ENCODE measurements around the gene MARVELD2.
"Not testable (repeated sequence)": the region's sequence is repeated elsewhere in the genome, so short reads cannot be mapped to it uniquely, and the experiment has no call there.

The MARVELD2 gene

GRCh38 chr5:69467442-69468225 lies 52.7 kb downstream of the MARVELD2 start:
- CTCF ChIA-PET, result no interaction called here
- no peak overlapping the region for H3K27ac ChIP-seq
- POLR2A ChIA-PET (ENCODE audit: low non-redundant PET), result no interaction called here
- DNase-seq (ENCODE audit: low spot score), result no peak
- no peak for TF ChIP-seq CTCF (conservative IDR thresholded peaks at IDR 0.05; ENCODE audit: low read depth)

DNA sequence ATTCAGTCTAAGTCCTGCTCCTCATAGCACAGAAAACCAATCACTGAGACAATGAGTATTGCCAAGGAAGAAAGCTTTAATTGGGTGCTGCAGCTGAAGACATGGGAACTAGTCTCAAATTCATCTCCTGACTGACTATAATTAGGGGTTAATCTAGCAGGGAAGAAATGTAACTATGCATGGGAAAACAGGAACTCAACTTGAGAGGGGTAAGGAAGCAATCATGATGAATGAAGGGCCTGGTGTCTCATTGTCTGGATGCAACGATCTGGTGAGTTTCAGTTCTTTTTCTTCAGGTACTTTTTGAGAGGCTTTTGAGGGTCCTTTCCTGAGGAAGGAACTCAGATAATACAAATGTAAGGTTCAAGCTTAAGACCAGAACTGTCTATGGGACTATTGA lies 53.7 kb downstream of the MARVELD2 start:
- ChIA-PET CTCF (interaction anchor here (0.6 kb wide), 1 partner anchor 10 kb away, joined by 4 read pairs; no protein-coding TSS in a partner anchor), POLR2A (ENCODE audit: low non-redundant PET) (no interaction called here)
- no peak overlapping the region for H3K27ac ChIP-seq
- DNase-seq (ENCODE audit: low spot score), result no peak
- TF ChIP-seq CTCF (conservative IDR thresholded peaks at IDR 0.05; ENCODE audit: low read depth), result no peak

GRCh38 chr5:69471516-69471915 lies 56.6 kb downstream of the MARVELD2 start:
- CTCF ChIA-PET; POLR2A ChIA-PET (ENCODE audit: low non-redundant PET); H3K27ac ChIP-seq; DNase-seq (ENCODE audit: low spot score): not testable (repeated sequence)

- DNase-seq (ENCODE audit: low spot score); POLR2A ChIA-PET (ENCODE audit: low non-redundant PET); H3K27ac ChIP-seq: not testable (repeated sequence)
- CTCF ChIA-PET, result interaction anchor here (0.7 kb wide), 1 partner anchor 379 kb away, joined by 4 read pairs; no protein-coding TSS in a partner anchor
Measured at GRCh38 chr5:69472535-69473143, 57.7 kb downstream of the MARVELD2 start.

- ChIA-PET CTCF (interaction anchor here (0.7 kb wide), 1 partner anchor 9 kb away, joined by 4 read pairs; no protein-coding TSS in a partner anchor), POLR2A (ENCODE audit: low non-redundant PET) (no interaction called here)
- H3K27ac ChIP-seq, result no peak overlapping the region
- TF ChIP-seq CTCF (conservative IDR thresholded peaks at IDR 0.05; ENCODE audit: low read depth), result no peak
- no peak for DNase-seq (ENCODE audit: low spot score)
Measured at GRCh38 chr5:69477170-69477569, 62.3 kb downstream of the MARVELD2 start.

DNA sequence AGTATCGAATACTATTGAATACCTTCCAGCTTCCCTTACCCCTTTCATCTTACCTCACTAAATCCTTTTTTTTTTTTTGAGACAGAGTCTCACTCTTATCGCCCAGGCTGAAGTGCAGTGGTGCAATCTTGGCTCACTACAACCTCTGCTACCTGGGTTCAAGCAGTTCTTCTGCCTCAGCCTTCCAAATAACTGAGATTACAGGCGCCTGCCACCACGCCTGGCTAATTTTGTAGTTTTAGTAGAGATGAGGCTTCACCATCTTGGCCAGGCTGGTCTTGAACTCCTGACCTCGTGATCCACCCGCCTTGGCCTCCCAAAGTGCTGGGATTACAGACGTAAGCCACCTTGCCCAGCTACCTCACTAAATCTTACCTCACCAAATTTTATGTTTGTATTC lies 63.4 kb downstream of the MARVELD2 start:
- POLR2A ChIA-PET (ENCODE audit: low non-redundant PET); DNase-seq (ENCODE audit: low spot score); H3K27ac ChIP-seq: not testable (repeated sequence)
- CTCF ChIA-PET, result interaction anchor here (0.7 kb wide), 1 partner anchor 9 kb away, joined by 4 read pairs; no protein-coding TSS in a partner anchor

DNA sequence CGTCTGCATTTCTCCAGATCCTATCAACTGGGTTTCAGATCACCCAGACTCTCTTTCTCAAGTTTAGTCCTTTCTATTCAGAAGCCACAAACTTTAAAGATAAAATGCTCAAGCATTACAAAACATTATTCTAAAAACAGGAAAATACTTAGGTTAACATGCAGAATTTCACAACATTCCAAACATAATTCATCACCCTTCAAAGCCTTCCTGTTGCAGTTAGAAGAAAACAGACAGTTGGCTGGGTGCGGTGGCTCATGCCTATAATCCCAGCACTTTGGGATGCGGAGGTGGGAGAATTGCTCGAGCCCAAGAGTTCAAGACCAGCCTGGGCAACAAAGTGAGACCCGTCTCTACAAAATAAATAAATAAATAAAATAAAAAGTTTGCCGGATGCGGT lies 70.0 kb downstream of the MARVELD2 start:
- CTCF ChIA-PET, result no interaction called here
- POLR2A ChIA-PET (ENCODE audit: low non-redundant PET), result no interaction called here
- no peak for TF ChIP-seq CTCF (conservative IDR thresholded peaks at IDR 0.05; ENCODE audit: low read depth)
- no peak overlapping the region for H3K27ac ChIP-seq
- DNase-seq (ENCODE audit: low spot score), result no peak

- no peak overlapping the region for H3K27ac ChIP-seq
- no peak for TF ChIP-seq CTCF (conservative IDR thresholded peaks at IDR 0.05; ENCODE audit: low read depth)
- ChIA-PET CTCF (no interaction called here), POLR2A (ENCODE audit: low non-redundant PET) (no interaction called here)
- no peak for DNase-seq (ENCODE audit: low spot score)
Measured at GRCh38 chr5:69485471-69485870, 70.6 kb downstream of the MARVELD2 start.
